VCaP (cell line): ENCODE measurements around the gene ACER3.

Source experiments
- H3K27ac ChIP-seq: fragments of 450-650 bp; 2 replicates; pipeline ENCODE4 v1.5.1; 2017
- CTCF ChIP-seq: fragments of 450-650 bp; conservative IDR thresholded peaks from 2 replicates; pipeline ENCODE4 v1.5.1; 2017; ENCODE audit warnings: mild to moderate bottlenecking, moderate library complexity

ACER3 gene

GRCh38 chr11:77038029-77038824, 177.5 kb downstream of the ACER3 start:
- H3K27ac ChIP-seq = no peak overlapping the region
- TF ChIP-seq CTCF = no peak

- no peak overlapping the region for H3K27ac ChIP-seq
- no peak for TF ChIP-seq CTCF
Measured at GRCh38 chr11:77038825-77039326, 178.2 kb downstream of the ACER3 start.

GRCh38 chr11:77039491-77040400, 179.0 kb downstream of the ACER3 start:
- H3K27ac ChIP-seq = no peak overlapping the region
- TF ChIP-seq CTCF = no peak; the same call in 1 of the 2 replicates

- H3K27ac ChIP-seq = no peak overlapping the region; the same call in 1 of the 2 replicates
- no peak for TF ChIP-seq CTCF
Measured at GRCh38 chr11:77040401-77040777, 179.7 kb downstream of the ACER3 start.

DNA sequence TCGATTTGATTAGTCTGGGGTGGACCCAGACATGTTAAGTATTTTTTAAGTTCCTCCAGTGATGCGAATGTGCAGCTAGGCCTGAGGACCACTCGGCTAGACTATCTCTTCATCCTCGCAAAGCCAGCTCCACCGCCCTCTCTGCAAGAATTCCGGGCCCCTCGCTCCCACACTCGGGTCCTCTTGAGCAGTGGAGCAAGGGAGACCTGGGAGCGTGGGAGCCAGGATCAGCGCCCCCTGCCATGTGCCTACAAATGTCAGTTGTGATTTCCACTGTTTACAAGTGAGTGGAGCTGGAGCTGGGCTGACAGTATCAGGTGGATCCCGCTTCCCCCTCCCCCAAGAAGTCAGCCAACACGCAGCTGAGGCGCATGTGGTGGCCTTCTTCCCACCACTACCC, 180.2 kb downstream of the ACER3 start:
- TF ChIP-seq CTCF = no peak
- H3K27ac ChIP-seq = no peak overlapping the region; the same call in 1 of the 2 replicates

DNA sequence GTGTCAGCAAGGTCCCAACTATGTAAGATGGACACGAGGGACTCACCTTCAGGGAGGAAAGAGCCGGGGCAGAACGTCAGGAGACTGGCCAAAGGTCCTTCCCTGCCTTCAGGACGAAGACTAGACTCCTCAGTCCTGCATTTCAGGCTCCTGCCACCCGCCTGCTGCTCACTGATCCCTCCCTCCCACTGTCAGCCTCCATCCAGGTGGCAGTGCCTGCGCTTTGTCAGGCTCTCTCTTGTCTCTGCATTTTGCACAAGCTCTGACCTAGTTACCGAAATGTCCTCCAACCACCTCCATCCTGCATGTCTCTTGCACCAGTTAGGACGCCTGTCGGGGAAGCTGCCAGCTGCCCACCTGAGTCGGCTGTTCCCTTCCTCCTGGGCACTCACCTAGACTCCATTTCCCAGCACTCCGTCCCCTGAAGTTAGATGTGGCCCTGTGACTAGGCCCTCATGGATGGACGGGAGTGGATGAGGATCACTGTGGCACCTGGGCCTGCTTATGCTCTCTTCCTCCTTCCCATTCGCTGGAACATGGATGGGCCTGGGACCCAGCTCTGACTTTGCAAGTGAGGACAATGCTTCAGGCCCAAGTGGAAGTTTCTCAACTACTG, 181.5 kb downstream of the ACER3 start:
- TF ChIP-seq CTCF = no peak
- no peak overlapping the region for H3K27ac ChIP-seq

GRCh38 chr11:77044356-77044755, 183.6 kb downstream of the ACER3 start:
- no peak overlapping the region for H3K27ac ChIP-seq
- TF ChIP-seq CTCF = no peak
